ENCODE results near the gene ROBO1. TPM values are rescaled to one million over a fixed set of nuclear protein-coding genes. Genes with fewer than 3 reads are reported as not detected.

Gene ROBO1
- total RNA-seq, 1 donor: 69.8 TPM

DNA sequence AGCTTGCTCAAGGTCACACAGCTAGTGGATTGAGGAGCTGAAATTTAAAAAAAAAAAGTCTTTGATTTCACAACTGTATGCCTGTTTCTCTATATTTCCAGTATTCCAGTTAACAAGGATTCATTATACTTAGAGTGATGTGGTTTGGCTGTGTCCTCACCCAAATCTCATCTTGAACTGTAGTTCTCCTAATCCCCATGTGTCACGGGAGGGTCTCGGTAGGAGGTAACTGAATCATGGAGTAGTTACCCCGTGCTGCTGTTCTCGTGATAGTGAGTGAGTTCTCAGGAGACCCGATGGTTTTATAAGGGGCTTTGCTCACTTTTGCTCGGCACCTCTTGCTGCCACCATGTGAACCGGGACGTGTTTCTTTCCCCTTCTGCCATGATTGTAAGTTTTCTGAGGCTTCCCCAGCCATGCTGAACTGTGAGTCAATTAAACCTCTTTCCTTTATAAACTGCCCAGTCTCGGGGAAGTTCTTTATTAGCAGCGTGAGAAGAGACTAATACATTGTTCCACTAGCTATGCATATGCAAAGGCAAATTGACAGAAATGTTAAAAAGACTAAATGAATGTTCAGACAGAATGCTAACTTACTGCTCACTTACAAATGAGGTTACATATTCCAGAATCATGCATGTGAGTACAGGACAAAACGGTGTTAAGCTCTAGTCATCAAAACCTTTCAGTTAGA lies 1101.9 kb downstream of the ROBO1 start:
- no peaks in the 10 kb centered on the region for H3K79me2 ChIP-seq (ENCODE audit: insufficient read depth, low read length)
- no peaks in the 10 kb centered on the region for H3K27me3 ChIP-seq (ENCODE audit: insufficient read depth, low read length)
- H3K4me1 ChIP-seq (ENCODE audit: insufficient read depth, low read length): no peaks in the 10 kb centered on the region
- no peak for DNase-seq (ENCODE audit: insufficient read length, low spot score, missing footprints)
- peak overlapping the region; percentile 41 for H3K4me2 ChIP-seq (ENCODE audit: insufficient read depth, low read length)
- no peak for TF ChIP-seq CTCF (IDR thresholded peaks at IDR 0.05; ENCODE audit: extremely low read depth, low read depth, low read length)
- H3K9me3 ChIP-seq (ENCODE audit: low read depth, low read length): no peaks in the 10 kb centered on the region
- no peak overlapping the region for H3K4me3 ChIP-seq (ENCODE audit: insufficient read depth, low read length)
- H4K20me1 ChIP-seq (ENCODE audit: insufficient read depth, low read length): no peaks in the 10 kb centered on the region
- H3K27ac ChIP-seq (ENCODE audit: low read depth, low read length): no peak overlapping the region
- H3K36me3 ChIP-seq (ENCODE audit: insufficient read depth, low read length): peaks cover 8% of the 10 kb centered on the region
- no peak overlapping the region for H2AFZ ChIP-seq (ENCODE audit: low read length)

- Histone ChIP-seq H3K27ac (ENCODE audit: low read depth, low read length) (no peak overlapping the region), H3K4me1 (ENCODE audit: insufficient read depth, low read length) (no peaks in the 10 kb centered on the region), H3K4me3 (ENCODE audit: insufficient read depth, low read length) (no peak overlapping the region), H3K9me3 (ENCODE audit: low read depth, low read length) (no peaks in the 10 kb centered on the region), H3K27me3 (ENCODE audit: insufficient read depth, low read length) (no peaks in the 10 kb centered on the region), H3K4me2 (ENCODE audit: insufficient read depth, low read length) (no peak overlapping the region), H4K20me1 (ENCODE audit: insufficient read depth, low read length) (no peaks in the 10 kb centered on the region), H2AFZ (ENCODE audit: low read length) (no peak overlapping the region), H3K36me3 (ENCODE audit: insufficient read depth, low read length) (peaks cover 8% of the 10 kb centered on the region), H3K79me2 (ENCODE audit: insufficient read depth, low read length) (no peaks in the 10 kb centered on the region)
- DNase-seq (ENCODE audit: insufficient read length, low spot score, missing footprints): no peak
- TF ChIP-seq CTCF (IDR thresholded peaks at IDR 0.05; ENCODE audit: extremely low read depth, low read depth, low read length): no peak
These were observed 1102.7 kb downstream of the ROBO1 start for GRCh38 chr3:78665101-78665500.

DNA sequence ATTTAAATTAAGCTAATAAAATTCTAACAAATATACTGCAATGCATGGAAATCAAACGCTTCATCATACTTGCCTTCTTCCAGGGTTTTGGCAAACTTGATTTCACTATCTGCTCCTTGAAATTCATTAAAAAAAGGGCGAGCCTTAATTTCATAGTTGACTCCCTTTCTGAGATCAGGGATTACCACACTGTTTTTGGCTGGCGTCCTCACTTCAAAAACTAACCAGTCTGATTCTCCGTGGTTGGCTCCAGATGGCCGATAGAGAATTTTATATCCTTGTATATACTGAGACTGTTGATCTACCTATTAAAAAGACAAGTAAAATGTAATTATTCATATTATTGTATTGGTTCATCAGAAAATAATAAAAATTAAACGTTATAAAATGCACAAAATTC lies 1106.8 kb downstream of the ROBO1 start:
- Histone ChIP-seq H3K4me3 (ENCODE audit: insufficient read depth, low read length) (no peak overlapping the region), H3K9me3 (ENCODE audit: low read depth, low read length) (no peaks in the 10 kb centered on the region), H4K20me1 (ENCODE audit: insufficient read depth, low read length) (no peaks in the 10 kb centered on the region), H3K27me3 (ENCODE audit: insufficient read depth, low read length) (no peaks in the 10 kb centered on the region), H3K27ac (ENCODE audit: low read depth, low read length) (no peak overlapping the region), H3K79me2 (ENCODE audit: insufficient read depth, low read length) (no peaks in the 10 kb centered on the region), H3K4me2 (ENCODE audit: insufficient read depth, low read length) (no peak overlapping the region), H2AFZ (ENCODE audit: low read length) (no peak overlapping the region), H3K4me1 (ENCODE audit: insufficient read depth, low read length) (no peaks in the 10 kb centered on the region), H3K36me3 (ENCODE audit: insufficient read depth, low read length) (no peaks in the 10 kb centered on the region)
- no peak for DNase-seq (ENCODE audit: insufficient read length, low spot score, missing footprints)
- TF ChIP-seq CTCF (IDR thresholded peaks at IDR 0.05; ENCODE audit: extremely low read depth, low read depth, low read length): no peak

DNA sequence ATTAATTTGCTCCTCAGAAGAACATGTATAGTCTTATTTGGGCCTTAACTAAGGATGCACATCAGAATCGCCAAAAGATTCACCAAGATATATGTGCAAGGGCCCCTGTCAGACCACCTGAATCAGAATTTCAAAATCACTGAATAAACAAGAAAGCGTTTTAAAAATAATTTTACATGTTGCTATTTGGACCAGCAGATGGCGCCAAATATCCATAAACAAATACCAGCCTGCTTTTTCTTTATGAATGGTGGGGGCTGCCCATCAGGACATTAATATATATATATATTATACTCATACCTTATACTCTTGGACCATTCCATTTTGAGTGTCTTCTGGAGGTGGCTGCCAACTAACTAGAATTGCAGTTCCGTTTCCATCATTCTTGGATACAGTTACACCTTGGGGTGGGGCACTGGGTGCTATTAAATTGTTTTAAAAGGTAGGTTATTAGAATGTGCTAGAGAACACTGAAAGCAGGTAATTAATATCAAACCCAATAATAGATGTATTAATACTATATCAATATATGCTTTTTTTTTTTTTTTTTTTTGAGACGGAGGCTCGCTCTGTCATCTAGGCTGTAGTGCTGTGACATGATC lies 1108.3 kb downstream of the ROBO1 start:
- no peak overlapping the region for H3K4me2 ChIP-seq (ENCODE audit: insufficient read depth, low read length)
- no peak overlapping the region for H3K4me3 ChIP-seq (ENCODE audit: insufficient read depth, low read length)
- H3K27ac ChIP-seq (ENCODE audit: low read depth, low read length): no peak overlapping the region
- H4K20me1 ChIP-seq (ENCODE audit: insufficient read depth, low read length): no peaks in the 10 kb centered on the region
- H3K36me3 ChIP-seq (ENCODE audit: insufficient read depth, low read length): no peaks in the 10 kb centered on the region
- H3K27me3 ChIP-seq (ENCODE audit: insufficient read depth, low read length): no peaks in the 10 kb centered on the region
- no peaks in the 10 kb centered on the region for H3K4me1 ChIP-seq (ENCODE audit: insufficient read depth, low read length)
- H2AFZ ChIP-seq (ENCODE audit: low read length): no peak overlapping the region
- peak; percentile 23 for DNase-seq (ENCODE audit: insufficient read length, low spot score, missing footprints)
- H3K9me3 ChIP-seq (ENCODE audit: low read depth, low read length): no peaks in the 10 kb centered on the region
- no peaks in the 10 kb centered on the region for H3K79me2 ChIP-seq (ENCODE audit: insufficient read depth, low read length)
- peak; percentile 64 for TF ChIP-seq CTCF (IDR thresholded peaks at IDR 0.05; ENCODE audit: extremely low read depth, low read depth, low read length)
